Hepatocyte (in vitro differentiated cells): ENCODE measurements around the gene ZNF433. TPM values are rescaled to one million over a fixed set of nuclear protein-coding genes. Genes with fewer than 3 reads are reported as not detected.

ENCODE experiments used
- DNase-seq: peaks from one replicate; pipeline ENCODE4 v3.0.0-alpha.2; 2016; ENCODE audit warnings: low spot score
- H2AFZ ChIP-seq: fragments of 200-600 bp; sonication (generic); 2 replicates; pipeline ENCODE4 v1.6.0; 2016; ENCODE audit warnings: antibody characterized with exemption, mild to moderate bottlenecking
- H3K27ac ChIP-seq: fragments of 200-600 bp; sonication (generic); 2 replicates; pipeline ENCODE4 v1.5.1; 2016; ENCODE audit warnings: mild to moderate bottlenecking
- H3K27me3 ChIP-seq: fragments of 200-600 bp; sonication (generic); 2 replicates; pipeline ENCODE4 v1.6.1; 2016
- H3K36me3 ChIP-seq: fragments of 200-600 bp; sonication (generic); replicated peaks from 2 replicates; pipeline ENCODE4 v1.5.1; 2016; ENCODE audit warnings: low read depth; ENCODE audit not compliant: insufficient read depth
- H3K4me1 ChIP-seq: fragments of 200-600 bp; sonication (generic); 2 replicates; pipeline ENCODE4 v1.5.1; 2016; ENCODE audit warnings: mild to moderate bottlenecking, moderate library complexity; ENCODE audit not compliant: insufficient read depth
- H3K4me2 ChIP-seq: fragments of 200-600 bp; sonication (generic); 2 replicates; pipeline ENCODE4 v1.6.0; 2016
- H3K4me3 ChIP-seq: fragments of 200-600 bp; sonication (generic); 2 replicates; pipeline ENCODE4 v1.5.1; 2016; ENCODE audit warnings: mild to moderate bottlenecking
- H3K79me2 ChIP-seq: fragments of 200-600 bp; sonication (generic); 2 replicates; pipeline ENCODE4 v1.6.0; 2017; ENCODE audit warnings: mild to moderate bottlenecking
- H3K9me2 ChIP-seq: fragments of 200-600 bp; sonication (generic); replicated peaks from 2 replicates; pipeline ENCODE4 v1.6.0; 2017; ENCODE audit warnings: mild to moderate bottlenecking; ENCODE audit not compliant: insufficient read depth
- H3K9me3 ChIP-seq: fragments of 200-600 bp; sonication (generic); 2 replicates; pipeline ENCODE4 v1.5.1; 2016; ENCODE audit warnings: low read depth, mild to moderate bottlenecking
- H4K20me1 ChIP-seq: fragments of 200-600 bp; sonication (generic); 2 replicates; pipeline ENCODE4 v1.6.0; 2016; ENCODE audit warnings: mild to moderate bottlenecking; ENCODE audit not compliant: insufficient read depth, poor library complexity, severe bottlenecking
- EZH2 ChIP-seq: fragments of 200-600 bp; sonication (generic); IDR thresholded peaks from 2 replicates; pipeline ENCODE4 v1.6.1; 2016; ENCODE audit warnings: antibody characterized with exemption, mild to moderate bottlenecking, borderline replicate concordance
- EZH2phosphoT487 ChIP-seq: fragments of 200-600 bp; sonication (generic); IDR thresholded peaks from one replicate; pipeline ENCODE4 v1.6.1; 2018; ENCODE audit warnings: antibody characterized with exemption, mild to moderate bottlenecking, low read depth, moderate library complexity; ENCODE audit not compliant: unreplicated experiment, severe bottlenecking
- WGBS: methylation state at CpG from one replicate; pipeline ENCODE4 v1.1.6; 2016; ENCODE audit warnings: low lambda C conversion rate; ENCODE audit errors: missing lambda C conversion rate; 5-methylcytosine and 5-hydroxymethylcytosine counted together
- polyA plus RNA-seq: library from polyadenylated mRNA; unstranded; fragments of >200 nt; fragmentation: Nextera tagmentation; extraction: Ambion mirVana; gene quantifications from 2 replicates; pipeline ENCODE4 v1.2.1, GENCODE V29; 2016
- total RNA-seq: library from RNA; depleted of rRNA; stranded (reverse); fragments of >200 nt; gene quantifications from 2 replicates; pipeline ENCODE4 v1.2.3, GENCODE V29; 2014
- TF ChIP-seq, protein P1 (sequence below): fragments of 200-600 bp; sonication (generic); IDR thresholded peaks from 2 replicates; pipeline ENCODE4 v1.5.1; 2016; ENCODE audit warnings: antibody characterized with exemption, mild to moderate bottlenecking; ENCODE audit not compliant: poor library complexity

Gene ZNF433
- total and polyA plus RNA-seq, 2 experiments from 2014 or later, result 6.1 to 9.0 TPM

DNA sequence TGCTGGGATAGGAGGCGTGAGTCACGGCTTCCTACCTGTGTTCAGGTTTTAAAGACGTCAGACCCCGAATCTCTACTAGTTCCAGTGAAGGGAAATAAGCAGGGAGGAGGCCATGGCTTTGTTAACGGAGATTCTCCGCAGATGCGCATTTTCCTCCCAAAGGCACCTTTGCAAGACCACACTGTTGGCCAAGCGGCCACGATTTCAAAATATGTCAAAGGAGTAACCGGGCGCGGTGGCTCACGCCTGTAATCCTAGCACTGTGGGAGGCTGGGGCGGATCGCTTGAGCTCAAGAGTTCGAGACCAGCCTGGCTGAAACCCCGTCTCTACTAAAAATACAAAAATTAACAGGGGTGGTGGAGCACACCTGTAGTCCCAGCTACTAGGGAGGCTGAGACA is 48.7 kb downstream of the ZNF433 start:
- Histone ChIP-seq H3K4me1 (no peaks in the 10 kb centered on the region), H3K4me2 (peak overlapping the region; percentile 76), H2AFZ (no peak overlapping the region), H3K4me3 (no peak overlapping the region), H3K36me3 (no peaks in the 10 kb centered on the region), H4K20me1 (no peaks in the 10 kb centered on the region), H3K79me2 (peaks cover 23% of the 10 kb centered on the region), H3K27ac (no peak overlapping the region), H3K27me3 (no peaks in the 10 kb centered on the region), H3K9me3 (peaks cover 6% of the 10 kb centered on the region), H3K9me2 (no peaks in the 10 kb centered on the region)
- TF ChIP-seq EZH2phosphoT487 (no peak), EZH2 (no peak)
- TF ChIP-seq, protein P1, sequence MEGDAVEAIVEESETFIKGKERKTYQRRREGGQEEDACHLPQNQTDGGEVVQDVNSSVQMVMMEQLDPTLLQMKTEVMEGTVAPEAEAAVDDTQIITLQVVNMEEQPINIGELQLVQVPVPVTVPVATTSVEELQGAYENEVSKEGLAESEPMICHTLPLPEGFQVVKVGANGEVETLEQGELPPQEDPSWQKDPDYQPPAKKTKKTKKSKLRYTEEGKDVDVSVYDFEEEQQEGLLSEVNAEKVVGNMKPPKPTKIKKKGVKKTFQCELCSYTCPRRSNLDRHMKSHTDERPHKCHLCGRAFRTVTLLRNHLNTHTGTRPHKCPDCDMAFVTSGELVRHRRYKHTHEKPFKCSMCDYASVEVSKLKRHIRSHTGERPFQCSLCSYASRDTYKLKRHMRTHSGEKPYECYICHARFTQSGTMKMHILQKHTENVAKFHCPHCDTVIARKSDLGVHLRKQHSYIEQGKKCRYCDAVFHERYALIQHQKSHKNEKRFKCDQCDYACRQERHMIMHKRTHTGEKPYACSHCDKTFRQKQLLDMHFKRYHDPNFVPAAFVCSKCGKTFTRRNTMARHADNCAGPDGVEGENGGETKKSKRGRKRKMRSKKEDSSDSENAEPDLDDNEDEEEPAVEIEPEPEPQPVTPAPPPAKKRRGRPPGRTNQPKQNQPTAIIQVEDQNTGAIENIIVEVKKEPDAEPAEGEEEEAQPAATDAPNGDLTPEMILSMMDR, result no peak
- WGBS, result 94% methylated on average over 17 of the region's 17 CpGs
- DNase-seq, result no peak

DNA sequence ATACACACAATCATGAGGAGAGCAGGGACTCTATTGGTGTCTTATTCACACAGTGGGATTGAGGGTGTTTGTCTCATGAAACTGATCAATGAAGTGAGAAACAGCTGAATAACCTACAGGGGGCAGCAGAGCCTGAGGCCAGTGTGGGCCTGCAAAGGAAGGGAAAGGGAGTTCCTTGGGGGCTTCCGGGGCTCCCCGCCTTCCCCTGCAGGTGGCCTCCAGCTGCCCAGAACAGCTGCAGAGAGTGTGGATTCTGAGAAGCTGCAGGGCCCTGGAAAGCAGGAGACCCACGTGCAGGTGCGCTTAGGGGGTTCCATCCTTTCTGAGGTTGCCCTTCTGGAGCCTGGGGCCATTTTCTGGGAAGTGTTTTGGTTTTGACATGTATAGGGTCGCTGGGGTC is 50.5 kb downstream of the ZNF433 start:
- Histone ChIP-seq H3K4me1 (no peaks in the 10 kb centered on the region), H3K27ac (no peak overlapping the region), H3K27me3 (no peaks in the 10 kb centered on the region), H3K4me2 (no peak overlapping the region), H3K9me3 (peaks cover 24% of the 10 kb centered on the region), H4K20me1 (no peaks in the 10 kb centered on the region), H3K36me3 (peaks cover under 1% of the 10 kb centered on the region), H3K9me2 (no peaks in the 10 kb centered on the region), H3K4me3 (no peak overlapping the region), H2AFZ (no peak overlapping the region), H3K79me2 (peaks cover 9% of the 10 kb centered on the region)
- WGBS, result 32% methylated on average over 5 of the region's 5 CpGs
- TF ChIP-seq, protein P1, result no peak
- TF ChIP-seq EZH2phosphoT487 (no peak), EZH2 (no peak)
- DNase-seq, result no peak

DNA sequence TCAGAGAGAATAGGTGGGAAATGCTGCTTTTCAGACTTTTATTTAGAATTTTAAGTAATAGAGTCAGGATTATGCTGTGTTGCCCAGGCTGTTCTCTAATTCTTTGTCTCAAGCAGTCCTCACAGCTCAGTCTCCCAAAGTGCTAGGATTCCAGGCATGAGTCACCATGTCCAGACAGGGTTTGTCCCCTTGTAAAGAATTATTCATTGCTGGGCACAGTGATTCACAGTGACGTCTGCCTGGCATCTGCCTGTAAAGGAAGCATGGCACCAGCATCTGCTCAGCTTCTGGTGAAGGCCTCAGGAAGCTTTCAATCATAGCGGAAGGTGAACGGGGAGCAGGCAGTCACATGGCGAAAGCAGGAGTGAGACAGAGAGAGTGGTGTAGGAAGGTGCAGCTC is 53.0 kb downstream of the ZNF433 start:
- no peak for DNase-seq
- Histone ChIP-seq H4K20me1 (no peaks in the 10 kb centered on the region), H3K79me2 (no peaks in the 10 kb centered on the region), H3K36me3 (peaks cover 3% of the 10 kb centered on the region), H3K27ac (no peak overlapping the region), H3K4me1 (no peaks in the 10 kb centered on the region), H3K4me3 (no peak overlapping the region), H3K9me3 (peaks cover 42% of the 10 kb centered on the region), H3K27me3 (no peaks in the 10 kb centered on the region), H2AFZ (no peak overlapping the region), H3K4me2 (no peak overlapping the region), H3K9me2 (no peaks in the 10 kb centered on the region)
- TF ChIP-seq EZH2phosphoT487 (no peak), EZH2 (no peak)
- TF ChIP-seq, protein P1, result no peak
- 89% methylated on average over 4 of the region's 4 CpGs for WGBS

DNA sequence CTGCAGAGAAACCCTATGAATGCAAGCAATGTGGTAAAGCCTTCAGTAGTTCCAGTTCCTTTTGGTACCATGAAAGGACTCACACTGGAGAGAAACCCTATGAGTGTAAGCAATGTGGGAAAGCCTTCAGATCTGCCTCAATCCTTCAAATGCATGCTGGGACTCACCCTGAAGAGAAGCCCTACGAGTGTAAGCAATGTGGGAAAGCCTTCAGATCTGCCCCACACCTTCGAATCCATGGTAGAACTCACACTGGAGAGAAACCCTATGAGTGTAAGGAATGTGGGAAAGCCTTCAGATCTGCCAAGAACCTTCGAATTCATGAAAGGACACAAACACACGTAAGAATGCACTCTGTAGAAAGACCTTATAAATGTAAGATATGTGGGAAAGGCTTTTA is 56.0 kb downstream of the ZNF433 start:
- Histone ChIP-seq H4K20me1 (no peaks in the 10 kb centered on the region), H3K36me3 (peaks cover 3% of the 10 kb centered on the region), H3K4me1 (no peaks in the 10 kb centered on the region), H3K4me2 (no peak overlapping the region), H3K9me3 (peaks cover 55% of the 10 kb centered on the region), H3K9me2 (no peaks in the 10 kb centered on the region), H3K4me3 (no peak overlapping the region), H2AFZ (no peak overlapping the region), H3K27ac (no peak overlapping the region), H3K27me3 (no peaks in the 10 kb centered on the region), H3K79me2 (no peaks in the 10 kb centered on the region)
- no peak for DNase-seq
- WGBS, result 95% methylated on average over 4 of the region's 4 CpGs
- TF ChIP-seq EZH2, result no peak
- TF ChIP-seq, protein P1, result no peak
- TF ChIP-seq EZH2phosphoT487, result no peak
